Erythroblast (primary cell): ENCODE data around the gene CEP164.

Experiments
- GATA1 ChIP-seq: IDR thresholded peaks from 2 replicates; pipeline ENCODE4 v1.6.1; 2011; ENCODE audit warnings: low read depth, mild to moderate bottlenecking, control low read depth, low read length, moderate library complexity
- POLR2A ChIP-seq: IDR thresholded peaks from 2 replicates; pipeline ENCODE4 v1.6.1; 2011; ENCODE audit warnings: mild to moderate bottlenecking, low read length

DNA sequence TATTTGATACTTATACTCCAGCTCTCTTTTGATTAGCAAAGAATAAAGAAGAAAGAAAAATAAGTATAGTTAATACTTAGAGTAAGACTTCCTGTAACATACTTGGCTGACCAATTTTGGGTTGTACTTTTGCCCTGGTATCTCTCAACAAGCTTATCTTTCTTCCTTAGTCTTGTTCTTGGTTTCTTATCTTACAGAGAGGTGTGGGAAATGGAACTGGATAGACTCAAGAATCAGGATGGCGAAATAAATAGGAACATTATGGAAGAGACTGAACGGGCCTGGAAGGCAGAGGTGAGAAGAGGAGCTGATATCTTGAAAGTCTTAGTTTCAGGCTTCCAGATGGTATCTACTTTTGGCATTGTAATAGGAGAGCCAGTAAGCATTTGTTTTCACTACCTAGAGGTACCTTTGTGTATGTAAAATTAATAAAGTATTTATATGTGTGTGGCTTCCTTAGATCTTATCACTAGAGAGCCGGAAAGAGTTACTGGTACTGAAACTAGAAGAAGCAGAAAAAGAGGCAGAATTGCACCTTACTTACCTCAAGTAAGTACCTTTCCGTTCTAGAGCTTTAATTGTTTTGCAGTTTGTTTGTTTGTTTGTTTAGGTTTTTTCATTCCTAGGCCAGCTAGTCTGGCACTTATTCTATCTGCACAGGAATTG, 47.8 kb upstream of the CEP164 start:
- TF ChIP-seq POLR2A, result no peak
- TF ChIP-seq GATA1, result no peak
